Activated CD4-positive, alpha-beta memory T cell treated with anti-CD3 and anti-CD28 coated beads for 36 hours (primary cell): ENCODE measurements around the gene NF1. TPM values are rescaled to one million over a fixed set of nuclear protein-coding genes. Genes with fewer than 3 reads are reported as not detected.
A peak's percentile ranks its signal among the peaks of the same experiment; 100 is the strongest.
"Not testable (repeated sequence)": the region's sequence is repeated elsewhere in the genome, so short reads cannot be mapped to it uniquely, and the experiment has no call there.

Experiments used
- CTCF ChIA-PET: fragments of 350-600 bp; sonication (Branson Sonifier 250); formaldehyde crosslinking; loops from one replicate; lab custom pipeline; 2021; ENCODE audit warnings: antibody characterized with exemption, inconsistent platforms; lab: Charles Lee
- POLR2A ChIA-PET: fragments of 350-600 bp; sonication (Branson Sonifier 250); formaldehyde crosslinking; loops from one replicate; lab custom pipeline; 2021; ENCODE audit warnings: antibody characterized with exemption; lab: Charles Lee
- DNase-seq: peaks from one replicate; pipeline ENCODE4 v3.0.0-alpha.2; 2020
- H3K27ac Mint-ChIP-seq: one replicate; pipeline ENCODE4 v1.8.0; 2021; ENCODE audit warnings: mixed read lengths
- H3K27me3 Mint-ChIP-seq: one replicate; pipeline ENCODE4 v1.8.0; 2021; ENCODE audit warnings: mixed read lengths
- H3K36me3 Mint-ChIP-seq: one replicate; pipeline ENCODE4 v1.8.0; 2021; ENCODE audit warnings: mixed read lengths
- H3K4me1 Mint-ChIP-seq: one replicate; pipeline ENCODE4 v1.8.0; 2021; ENCODE audit warnings: low read depth, mixed read lengths
- H3K4me3 Mint-ChIP-seq: one replicate; pipeline ENCODE4 v1.8.0; 2021; ENCODE audit warnings: mild to moderate bottlenecking, mixed read lengths
- H3K9me3 Mint-ChIP-seq: one replicate; pipeline ENCODE4 v1.8.0; 2021; ENCODE audit warnings: mixed read lengths
- intact Hi-C: fragments of 100-400 bp; cut with micrococcal nuclease; formaldehyde crosslinking; loops from one replicate; pipeline ENCODE4 v1.15.1; 2023
- total RNA-seq, 2 experiments: library from RNA; stranded (reverse); gene quantifications; one replicate each; pipeline ENCODE4 v1.2.3, GENCODE V29; 2021

NF1 gene
- total RNA-seq, 2 experiments from 2014 or later: 26.5 to 27.0 TPM

DNA sequence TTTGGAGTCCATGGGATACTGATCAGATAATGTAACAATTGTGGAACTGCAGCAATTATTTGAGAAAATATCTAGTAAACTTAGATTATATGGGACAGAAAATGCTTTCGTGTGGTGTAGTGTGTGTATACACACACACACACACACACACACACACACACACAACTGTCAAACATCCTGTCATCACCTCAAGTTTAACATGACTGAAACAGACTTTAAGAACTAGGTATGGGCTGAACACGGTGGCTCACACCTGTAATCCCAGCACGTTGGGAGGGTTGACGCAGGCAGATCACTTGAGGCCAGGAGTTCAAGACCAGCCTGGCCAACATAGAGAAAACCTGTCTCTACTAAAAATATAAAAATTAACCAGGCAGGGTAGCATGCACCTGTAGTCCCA is 227.2 kb downstream of the NF1 start:
- peaks cover 18% of the 10 kb centered on the region for H3K36me3 Mint-ChIP-seq
- ChIA-PET POLR2A (interaction anchor here (5.4 kb wide), 1 partner anchor 12 kb away, joined by 106 read pairs; no protein-coding TSS in a partner anchor), CTCF (interaction anchor here (0.7 to 0.8 kb wide), 2 partner anchors 11 to 166 kb away, joined by 3 to 6 read pairs; no protein-coding TSS in a partner anchor)
- H3K9me3 Mint-ChIP-seq: no peaks in the 10 kb centered on the region
- no peaks in the 10 kb centered on the region for H3K27me3 Mint-ChIP-seq
- DNase-seq: peak; percentile 59
- peak overlapping the region; percentile 75 for H3K4me3 Mint-ChIP-seq
- intact Hi-C loops: loop anchor here (1.0 to 5.0 kb wide), 3 partner anchors 12 to 500 kb away; partner anchors contain the start of gene CRLF3
- H3K4me1 Mint-ChIP-seq: peaks cover 31% of the 10 kb centered on the region
- peak overlapping the region; percentile 92 for H3K27ac Mint-ChIP-seq

DNA sequence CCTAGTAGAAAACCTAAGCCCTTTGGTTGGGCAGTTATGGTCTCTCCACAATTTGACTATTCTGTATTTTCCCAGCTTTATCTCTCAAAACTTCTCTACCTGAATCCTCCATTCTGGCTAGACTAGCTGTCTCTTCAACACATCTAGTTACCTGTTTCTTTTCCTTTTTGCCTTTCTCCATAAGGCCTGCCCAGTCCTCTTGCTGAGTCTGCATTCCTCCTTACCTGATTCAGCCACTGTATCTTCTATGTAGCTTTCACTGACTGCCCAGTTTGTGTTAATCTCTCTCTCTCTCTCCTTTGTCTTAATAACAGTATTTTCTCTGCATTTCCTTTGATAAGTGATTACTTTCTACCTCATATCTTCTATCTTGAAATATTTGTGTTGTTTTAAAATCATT is 228.8 kb downstream of the NF1 start:
- ChIA-PET POLR2A (no interaction called here), CTCF (interaction anchor here (0.8 kb wide), 1 partner anchor 13 kb away, joined by 3 read pairs; no protein-coding TSS in a partner anchor)
- Mint-ChIP-seq H3K9me3 (no peaks in the 10 kb centered on the region), H3K27me3 (no peaks in the 10 kb centered on the region), H3K36me3 (peaks cover 15% of the 10 kb centered on the region), H3K4me1 (peaks cover 31% of the 10 kb centered on the region), H3K4me3 (no peak overlapping the region), H3K27ac (no peak overlapping the region)
- DNase-seq: no peak
- intact Hi-C loops: loop anchor here (5.0 kb wide), 1 partner anchor 501 kb away; the partner anchor contains the start of gene CRLF3

- H3K27ac Mint-ChIP-seq: no peak overlapping the region
- intact Hi-C loops: no loop called here
- H3K4me1 Mint-ChIP-seq: peaks cover 36% of the 10 kb centered on the region
- DNase-seq: no peak
- CTCF ChIA-PET: no interaction called here
- H3K4me3 Mint-ChIP-seq: no peak overlapping the region
- no peaks in the 10 kb centered on the region for H3K9me3 Mint-ChIP-seq
- H3K36me3 Mint-ChIP-seq: peaks cover 7% of the 10 kb centered on the region
- POLR2A ChIA-PET: no interaction called here
- no peaks in the 10 kb centered on the region for H3K27me3 Mint-ChIP-seq
Measured at GRCh38 chr17:31327534-31328159, 232.9 kb downstream of the NF1 start.

DNA sequence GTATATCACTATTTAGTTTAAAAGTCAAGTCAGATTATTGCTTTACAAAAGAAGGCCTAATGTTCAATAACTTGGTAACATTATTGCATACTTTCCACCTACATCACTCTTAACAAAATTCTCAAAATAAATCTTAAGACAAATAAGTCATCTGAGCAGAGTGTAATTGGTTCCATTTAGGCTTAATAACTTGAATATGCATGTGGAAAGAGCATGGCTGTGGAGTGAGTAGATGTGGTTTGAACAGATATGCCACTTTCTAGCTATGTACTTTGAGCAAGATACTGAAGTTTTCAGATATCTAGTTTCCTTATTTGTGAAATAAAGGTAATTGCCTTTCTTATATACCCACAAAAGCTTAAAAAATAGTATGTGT is 233.4 kb downstream of the NF1 start:
- Mint-ChIP-seq H3K27me3 (no peaks in the 10 kb centered on the region), H3K4me1 (peaks cover 34% of the 10 kb centered on the region), H3K36me3 (peaks cover 7% of the 10 kb centered on the region), H3K4me3 (no peak overlapping the region), H3K9me3 (no peaks in the 10 kb centered on the region), H3K27ac (no peak overlapping the region)
- ChIA-PET POLR2A (no interaction called here), CTCF (interaction anchor here (1.4 kb wide), 1 partner anchor 45 kb away, joined by 3 read pairs; no protein-coding TSS in a partner anchor)
- intact Hi-C loops: no loop called here
- DNase-seq: no peak

DNA sequence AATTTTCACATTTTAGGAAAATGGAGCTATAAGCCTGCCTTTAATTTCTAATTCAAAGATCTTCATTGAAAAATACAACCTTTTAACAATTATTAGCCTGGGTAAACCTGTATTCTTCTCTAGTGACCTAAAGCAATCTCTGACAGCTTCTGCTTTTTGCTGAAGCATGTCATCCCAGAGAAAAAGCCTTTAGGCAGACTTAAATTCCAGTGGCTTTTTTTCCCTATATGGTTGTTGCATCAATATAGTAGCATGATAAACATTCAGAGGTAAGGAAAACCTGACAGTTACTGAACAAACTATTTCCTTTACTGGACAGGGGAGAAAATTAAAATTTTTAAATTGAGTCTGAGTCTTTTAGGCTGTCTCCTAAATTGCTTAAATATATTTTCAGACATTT is 234.4 kb downstream of the NF1 start:
- Mint-ChIP-seq H3K36me3 (peaks cover 7% of the 10 kb centered on the region), H3K27ac (no peak overlapping the region), H3K4me3 (no peak overlapping the region), H3K4me1 (peaks cover 27% of the 10 kb centered on the region), H3K27me3 (no peaks in the 10 kb centered on the region), H3K9me3 (no peaks in the 10 kb centered on the region)
- POLR2A ChIA-PET: no interaction called here
- intact Hi-C loops: no loop called here
- DNase-seq: no peak
- CTCF ChIA-PET: interaction anchor here (0.7 to 1.4 kb wide), 2 partner anchors 43 to 114 kb away, joined by 3 to 4 read pairs; no protein-coding TSS in a partner anchor

GRCh38 chr17:31339906-31340661 is 245.3 kb downstream of the NF1 start:
- Mint-ChIP-seq H3K9me3 (no peaks in the 10 kb centered on the region), H3K4me3 (no peak overlapping the region), H3K27ac (no peak overlapping the region), H3K4me1 (no peaks in the 10 kb centered on the region), H3K27me3 (no peaks in the 10 kb centered on the region), H3K36me3 (peaks cover 20% of the 10 kb centered on the region)
- POLR2A ChIA-PET: no interaction called here
- intact Hi-C loops: no loop called here
- CTCF ChIA-PET: interaction anchor here (1.9 kb wide), 1 partner anchor 32 kb away, joined by 4 read pairs; no protein-coding TSS in a partner anchor
- no peak for DNase-seq

- POLR2A ChIA-PET, DNase-seq, H3K4me1 Mint-ChIP-seq, H3K27me3 Mint-ChIP-seq, H3K4me3 Mint-ChIP-seq, H3K9me3 Mint-ChIP-seq, H3K27ac Mint-ChIP-seq, CTCF ChIA-PET, intact Hi-C loops: not testable (repeated sequence)
- peaks cover 18% of the 10 kb centered on the region for H3K36me3 Mint-ChIP-seq
Measured at GRCh38 chr17:31345191-31345747, 250.5 kb downstream of the NF1 start.

- Mint-ChIP-seq H3K27ac (no peak overlapping the region), H3K9me3 (no peaks in the 10 kb centered on the region)
- POLR2A ChIA-PET: no interaction called here
Measured at GRCh38 chr17:31349454-31349853, 254.7 kb downstream of the NF1 start.

DNA sequence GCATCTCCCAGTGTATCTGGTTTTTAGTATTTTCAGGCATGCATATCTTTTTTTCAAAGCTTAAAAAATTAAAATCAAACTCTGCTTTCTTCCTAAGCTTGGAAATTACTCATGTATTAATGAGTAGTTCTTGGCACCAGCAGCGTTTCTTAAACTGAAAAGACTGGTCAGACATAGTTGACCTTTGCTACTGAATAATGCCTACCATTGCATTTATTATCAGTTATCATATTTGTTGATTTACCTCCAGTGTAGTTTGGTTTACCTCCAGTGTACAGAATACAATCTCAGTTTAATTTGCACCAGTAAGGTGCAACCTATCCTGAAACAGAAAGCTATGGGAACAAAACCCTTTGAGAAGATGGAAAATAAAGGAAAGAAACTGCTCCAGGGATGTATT is 261.2 kb downstream of the NF1 start:
- H3K4me3 Mint-ChIP-seq: no peak overlapping the region
- no peak for DNase-seq
- CTCF ChIA-PET: no interaction called here
- H3K4me1 Mint-ChIP-seq: no peaks in the 10 kb centered on the region
- intact Hi-C loops: no loop called here
- no peaks in the 10 kb centered on the region for H3K27me3 Mint-ChIP-seq
- H3K27ac Mint-ChIP-seq: no peak overlapping the region
- H3K9me3 Mint-ChIP-seq: no peaks in the 10 kb centered on the region
- POLR2A ChIA-PET: no interaction called here
- H3K36me3 Mint-ChIP-seq: peaks cover 31% of the 10 kb centered on the region

More at GRCh38 chr17:31349454-31349853, 254.7 kb downstream of the NF1 start:
- intact Hi-C loops: no loop called here
- CTCF ChIA-PET: no interaction called here
- no peak overlapping the region for H3K4me3 Mint-ChIP-seq
- no peak for DNase-seq
- H3K27me3 Mint-ChIP-seq: no peaks in the 10 kb centered on the region
- H3K36me3 Mint-ChIP-seq: peaks cover 21% of the 10 kb centered on the region
- no peaks in the 10 kb centered on the region for H3K4me1 Mint-ChIP-seq

GRCh38 chr17:31357091-31357490 is 262.3 kb downstream of the NF1 start:
- no peaks in the 10 kb centered on the region for H3K4me1 Mint-ChIP-seq
- no peak overlapping the region for H3K27ac Mint-ChIP-seq
- CTCF ChIA-PET: no interaction called here
- DNase-seq: no peak
- H3K27me3 Mint-ChIP-seq: no peaks in the 10 kb centered on the region
- H3K4me3 Mint-ChIP-seq: no peak overlapping the region
- no peaks in the 10 kb centered on the region for H3K9me3 Mint-ChIP-seq
- intact Hi-C loops: no loop called here
- peaks cover 33% of the 10 kb centered on the region for H3K36me3 Mint-ChIP-seq
- POLR2A ChIA-PET: no interaction called here

GRCh38 chr17:31357839-31358394 is 263.1 kb downstream of the NF1 start:
- DNase-seq: no peak
- Mint-ChIP-seq H3K9me3 (no peaks in the 10 kb centered on the region), H3K27me3 (no peaks in the 10 kb centered on the region), H3K4me1 (no peaks in the 10 kb centered on the region), H3K36me3 (peaks cover 31% of the 10 kb centered on the region), H3K4me3 (no peak overlapping the region), H3K27ac (no peak overlapping the region)
- intact Hi-C loops: no loop called here
- ChIA-PET POLR2A (no interaction called here), CTCF (no interaction called here)

- Mint-ChIP-seq H3K27ac (no peak overlapping the region), H3K4me3 (no peak overlapping the region), H3K36me3 (peaks cover 16% of the 10 kb centered on the region), H3K4me1 (no peaks in the 10 kb centered on the region), H3K9me3 (no peaks in the 10 kb centered on the region), H3K27me3 (no peaks in the 10 kb centered on the region)
- intact Hi-C loops: no loop called here
- ChIA-PET POLR2A (no interaction called here), CTCF (interaction anchor here (1.2 kb wide), 1 partner anchor 9 kb away, joined by 5 read pairs; no protein-coding TSS in a partner anchor)
- DNase-seq: no peak
Measured at GRCh38 chr17:31364012-31364411, 269.2 kb downstream of the NF1 start.
